Upper lobe of right lung (tissue), 1 donor: ENCODE measurements around the gene MEGF8. TPM values are rescaled to one million over a fixed set of nuclear protein-coding genes. Genes with fewer than 3 reads are reported as not detected.

Experiments
- ATAC-seq: fragments of 200-7000 bp; cut with Tn5 transposase; one replicate; pipeline ENCODE4 v1.9.1; 2020; ENCODE audit warnings: mild to moderate bottlenecking, moderate library complexity
- DNase-seq: peaks from one replicate; pipeline ENCODE4 v3.0.0-alpha.2; 2020
- H3K27ac ChIP-seq: fragments of 200-600 bp; one replicate; pipeline ENCODE4 v1.8.0; 2022
- H3K27me3 ChIP-seq: fragments of 200-600 bp; one replicate; pipeline ENCODE4 v1.8.0; 2022; ENCODE audit warnings: mild to moderate bottlenecking
- H3K36me3 ChIP-seq: fragments of 200-600 bp; one replicate; pipeline ENCODE4 v1.8.0; 2022
- H3K4me1 ChIP-seq: fragments of 200-600 bp; one replicate; pipeline ENCODE4 v1.8.0; 2022
- H3K4me3 ChIP-seq: fragments of 200-600 bp; one replicate; pipeline ENCODE4 v1.8.0; 2022; ENCODE audit warnings: mild to moderate bottlenecking
- H3K9me3 ChIP-seq: fragments of 200-600 bp; one replicate; pipeline ENCODE4 v1.8.0; 2022
- CTCF ChIP-seq: fragments of 200-600 bp; IDR thresholded peaks from one replicate; pipeline ENCODE4 v1.8.0; 2022; ENCODE audit warnings: antibody characterized with exemption
- intact Hi-C: fragments of 100-400 bp; cut with DNase I; formaldehyde crosslinking; loops from one replicate; pipeline ENCODE4 v1.11.0; 2022
- total RNA-seq: library from RNA; stranded (reverse); fragmentation: NEBNext Ultra II Directional; extraction: Animal tissue kit (Norgen Biotek cat#: 25700); gene quantifications from one replicate; pipeline ENCODE4 v1.2.1, GENCODE V29; 2021
- donor health status: DM: no; HTN: yes; CAD: no; lungs with severe emphysema.

MEGF8 gene
- total RNA-seq, 1 donor from 2014 or later = 18.4 TPM

GRCh38 chr19:42345191-42345812, 19.9 kb downstream of the MEGF8 start:
- intact Hi-C loops = no loop called here
- no peak overlapping the region for H3K27ac ChIP-seq
- H3K4me1 ChIP-seq = no peaks in the 10 kb centered on the region
- no peak for ATAC-seq
- no peaks in the 10 kb centered on the region for H3K27me3 ChIP-seq
- no peak overlapping the region for H3K4me3 ChIP-seq
- peaks cover 11% of the 10 kb centered on the region for H3K36me3 ChIP-seq
- no peaks in the 10 kb centered on the region for H3K9me3 ChIP-seq
- no peak for TF ChIP-seq CTCF
- no peak for DNase-seq

GRCh38 chr19:42348211-42348610, 22.8 kb downstream of the MEGF8 start:
- no peak overlapping the region for H3K27ac ChIP-seq
- intact Hi-C loops = no loop called here
- ATAC-seq (no peak), DNase-seq (no peak)
- H3K4me3 ChIP-seq = no peak overlapping the region
- no peaks in the 10 kb centered on the region for H3K27me3 ChIP-seq
- no peak for TF ChIP-seq CTCF
- H3K4me1 ChIP-seq = no peaks in the 10 kb centered on the region
- no peaks in the 10 kb centered on the region for H3K9me3 ChIP-seq
- H3K36me3 ChIP-seq = peaks cover 11% of the 10 kb centered on the region

- DNase-seq = no peak
- Histone ChIP-seq H3K4me3 (no peak overlapping the region), H3K36me3 (peaks cover 11% of the 10 kb centered on the region), H3K27me3 (no peaks in the 10 kb centered on the region), H3K27ac (no peak overlapping the region), H3K9me3 (no peaks in the 10 kb centered on the region), H3K4me1 (no peaks in the 10 kb centered on the region)
- intact Hi-C loops = no loop called here
- no peak for TF ChIP-seq CTCF
- no peak for ATAC-seq
These were observed 24.1 kb downstream of the MEGF8 start for GRCh38 chr19:42349378-42350107.

GRCh38 chr19:42350417-42350816, 25.0 kb downstream of the MEGF8 start:
- Histone ChIP-seq H3K27me3 (no peaks in the 10 kb centered on the region), H3K36me3 (peaks cover 6% of the 10 kb centered on the region), H3K4me3 (no peak overlapping the region), H3K4me1 (no peaks in the 10 kb centered on the region), H3K9me3 (no peaks in the 10 kb centered on the region), H3K27ac (no peak overlapping the region)
- ATAC-seq = no peak
- no peak for TF ChIP-seq CTCF
- DNase-seq = no peak
- intact Hi-C loops = no loop called here

- Histone ChIP-seq H3K4me1 (no peaks in the 10 kb centered on the region), H3K4me3 (no peak overlapping the region), H3K9me3 (no peaks in the 10 kb centered on the region), H3K27me3 (no peaks in the 10 kb centered on the region), H3K36me3 (peaks cover 7% of the 10 kb centered on the region), H3K27ac (no peak overlapping the region)
- no peak for DNase-seq
- intact Hi-C loops = no loop called here
- ATAC-seq = no peak
- no peak for TF ChIP-seq CTCF
These were observed 25.8 kb downstream of the MEGF8 start for GRCh38 chr19:42351079-42351735.
